Immature natural killer cell (primary cell): Measurements from ENCODE around the gene OR2T6. TPM values are rescaled to one million over a fixed set of nuclear protein-coding genes. Genes with fewer than 3 reads are reported as not detected.

Experiments used
- polyA plus RNA-seq, 3 donors: library from polyadenylated mRNA; unstranded; fragments of 300-500 nt; fragmentation: Illumina TruSeq; gene quantifications; one replicate each; pipeline ENCODE4 v1.2.3, GENCODE V29; 2021

Gene OR2T6
- polyA plus RNA-seq, 3 donors from 2014 or later: not detected

Other genes with a start within 250 kb of the OR2T6 start
- gene OR2M5, start 230.6 kb upstream of the OR2T6 start, polyA plus RNA-seq: not detected
- gene OR2M2, start 200.9 kb upstream of the OR2T6 start, polyA plus RNA-seq: not detected
- gene OR2M3, start 178.5 kb upstream of the OR2T6 start, polyA plus RNA-seq: not detected
- not detected for gene OR2M4, start 144.3 kb upstream of the OR2T6 start, polyA plus RNA-seq
- gene OR2T33, start 97.8 kb upstream of the OR2T6 start, polyA plus RNA-seq: not detected
- gene OR2T12, start 72.3 kb upstream of the OR2T6 start, polyA plus RNA-seq: not detected
- not detected for gene OR2M7, start 51.2 kb upstream of the OR2T6 start, polyA plus RNA-seq
- not detected for gene OR14C36, start 27.0 kb upstream of the OR2T6 start, polyA plus RNA-seq
- not detected for gene OR2T4, start 14.1 kb upstream of the OR2T6 start, polyA plus RNA-seq
- not detected for gene OR2T1, start 27.3 kb downstream of the OR2T6 start, polyA plus RNA-seq
- gene OR2T2, start 69.9 kb downstream of the OR2T6 start, polyA plus RNA-seq: not detected
- not detected for gene OR2T3, start 97.6 kb downstream of the OR2T6 start, polyA plus RNA-seq
- gene OR2T5, start 112.8 kb downstream of the OR2T6 start, polyA plus RNA-seq: not detected
- gene OR2G6, start 132.3 kb downstream of the OR2T6 start, polyA plus RNA-seq: not detected
- gene OR2T29, start 187.0 kb downstream of the OR2T6 start, polyA plus RNA-seq: not detected
- not detected for gene OR2T34, start 199.0 kb downstream of the OR2T6 start, polyA plus RNA-seq
- not detected for gene OR2T10, start 222.0 kb downstream of the OR2T6 start, polyA plus RNA-seq